ENCODE results near the gene FITM2. TPM values are rescaled to one million over a fixed set of nuclear protein-coding genes. Genes with fewer than 3 reads are reported as not detected.
A peak's percentile ranks its signal among the peaks of the same experiment; 100 is the strongest.

Gene FITM2
- total and polyA plus RNA-seq, 11 donors = 31.5 to 165 (median 111) TPM

- no peaks in the 10 kb centered on the region for H3K9me3 ChIP-seq
- no peaks in the 10 kb centered on the region for H3K27me3 ChIP-seq
- H3K4me1 ChIP-seq = peaks cover 0 to 14% (median 0%) of the 10 kb centered on the region in 12 donors
- H3K36me3 ChIP-seq = peaks cover 0 to 5% (median 0%) of the 10 kb centered on the region in 9 donors
- no peak overlapping the region for H3K4me3 ChIP-seq
- H3K27ac ChIP-seq = no peak overlapping the region
- ATAC-seq = peak in 1 of 4 donors; percentile 21
- TF ChIP-seq POLR2A (IDR thresholded peaks at IDR 0.05) (no peak), CTCF (IDR thresholded peaks at IDR 0.05) (no peak)
- WGBS, 4 donors = 90 to 94% (median 92%) methylated on average over 11 of the region's 11 CpGs
- DNase-seq = no peak
- intact Hi-C loops (cut with DNase I) = no loop called here
Measured at GRCh38 chr20:44279228-44279627, 31.8 kb downstream of the FITM2 start.

- no peak for ATAC-seq
- peaks cover 0 to 5% (median 0%) of the 10 kb centered on the region in 12 donors for H3K4me1 ChIP-seq
- WGBS, 4 donors = 81 to 85% (median 85%) methylated on average over 11 of the region's 11 CpGs
- TF ChIP-seq POLR2A (IDR thresholded peaks at IDR 0.05) = no peak
- no peak for TF ChIP-seq CTCF (IDR thresholded peaks at IDR 0.05)
- intact Hi-C loops (cut with DNase I) = no loop called here
- H3K27me3 ChIP-seq = no peaks in the 10 kb centered on the region
- no peak overlapping the region for H3K27ac ChIP-seq
- no peak for DNase-seq
- H3K9me3 ChIP-seq = peaks cover 0 to 3% (median 0%) of the 10 kb centered on the region in 12 donors
- H3K36me3 ChIP-seq = peaks cover 0 to 21% (median 4%) of the 10 kb centered on the region in 9 donors
- no peak overlapping the region for H3K4me3 ChIP-seq
Measured at GRCh38 chr20:44274303-44275017, 36.5 kb downstream of the FITM2 start.

- ATAC-seq = no peak
- DNase-seq = no peak
- WGBS, 4 donors = 86 to 91% (median 89%) methylated on average over 10 of the region's 10 CpGs
- Histone ChIP-seq H3K27ac (no peak overlapping the region), H3K36me3 (peaks cover 0 to 21% (median 4%) of the 10 kb centered on the region in 9 donors), H3K9me3 (peaks cover 0 to 3% (median 0%) of the 10 kb centered on the region in 12 donors), H3K27me3 (no peaks in the 10 kb centered on the region), H3K4me1 (peaks cover 0 to 5% (median 0%) of the 10 kb centered on the region in 12 donors), H3K4me3 (no peak overlapping the region)
- TF ChIP-seq POLR2A (IDR thresholded peaks at IDR 0.05) (no peak), CTCF (IDR thresholded peaks at IDR 0.05) (no peak)
- intact Hi-C loops (cut with DNase I) = no loop called here
Measured at GRCh38 chr20:44273231-44274215, 37.5 kb downstream of the FITM2 start.

Data from heart left ventricle (tissue), 16 donors.